Pulmonary artery endothelial cell (primary cell): Measurements from ENCODE around the gene TMSB4X. TPM values are rescaled to one million over a fixed set of nuclear protein-coding genes. Genes with fewer than 3 reads are reported as not detected.
"Not testable (repeated sequence)": the region's sequence is repeated elsewhere in the genome, so short reads cannot be mapped to it uniquely, and the experiment has no call there.

Source experiments
- DNase-seq: peaks from one replicate; pipeline ENCODE4 v3.0.0-alpha.2; 2011; ENCODE audit warnings: low read depth, low spot score
- total RNA-seq: library from RNA; depleted of rRNA; stranded (reverse); fragments of >200 nt; gene quantifications from 2 replicates; pipeline ENCODE4 v1.2.3, GENCODE V29; 2014

The TMSB4X gene
- total RNA-seq, 1 donor from 2014 or later: 23,950 TPM

DNA sequence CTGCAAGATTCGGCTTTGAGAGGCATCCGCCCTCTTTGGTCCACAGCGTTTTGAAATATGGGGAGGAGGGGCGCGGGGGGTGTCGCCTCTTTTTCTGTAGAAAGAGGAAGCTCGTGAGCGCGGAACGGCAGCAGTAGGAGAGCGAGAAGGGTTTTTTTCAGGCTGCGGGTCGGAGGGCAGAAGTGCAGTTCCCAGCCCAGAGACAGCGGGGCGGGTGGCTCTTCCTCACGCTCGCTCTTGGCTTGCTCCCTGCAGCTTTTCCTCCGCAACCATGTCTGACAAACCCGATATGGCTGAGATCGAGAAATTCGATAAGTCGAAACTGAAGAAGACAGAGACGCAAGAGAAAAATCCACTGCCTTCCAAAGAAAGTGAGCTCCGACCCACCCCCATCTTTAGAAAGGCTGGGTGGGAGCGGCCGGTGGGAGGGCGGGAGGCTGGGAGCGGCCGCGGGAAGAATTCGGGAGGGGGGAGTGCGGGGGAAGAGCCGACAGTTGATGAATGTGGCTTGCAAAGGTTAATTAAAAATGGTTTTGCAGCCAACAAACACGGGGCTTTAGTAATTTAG is 1.2 kb downstream of the TMSB4X start:
- no peak for DNase-seq

DNA sequence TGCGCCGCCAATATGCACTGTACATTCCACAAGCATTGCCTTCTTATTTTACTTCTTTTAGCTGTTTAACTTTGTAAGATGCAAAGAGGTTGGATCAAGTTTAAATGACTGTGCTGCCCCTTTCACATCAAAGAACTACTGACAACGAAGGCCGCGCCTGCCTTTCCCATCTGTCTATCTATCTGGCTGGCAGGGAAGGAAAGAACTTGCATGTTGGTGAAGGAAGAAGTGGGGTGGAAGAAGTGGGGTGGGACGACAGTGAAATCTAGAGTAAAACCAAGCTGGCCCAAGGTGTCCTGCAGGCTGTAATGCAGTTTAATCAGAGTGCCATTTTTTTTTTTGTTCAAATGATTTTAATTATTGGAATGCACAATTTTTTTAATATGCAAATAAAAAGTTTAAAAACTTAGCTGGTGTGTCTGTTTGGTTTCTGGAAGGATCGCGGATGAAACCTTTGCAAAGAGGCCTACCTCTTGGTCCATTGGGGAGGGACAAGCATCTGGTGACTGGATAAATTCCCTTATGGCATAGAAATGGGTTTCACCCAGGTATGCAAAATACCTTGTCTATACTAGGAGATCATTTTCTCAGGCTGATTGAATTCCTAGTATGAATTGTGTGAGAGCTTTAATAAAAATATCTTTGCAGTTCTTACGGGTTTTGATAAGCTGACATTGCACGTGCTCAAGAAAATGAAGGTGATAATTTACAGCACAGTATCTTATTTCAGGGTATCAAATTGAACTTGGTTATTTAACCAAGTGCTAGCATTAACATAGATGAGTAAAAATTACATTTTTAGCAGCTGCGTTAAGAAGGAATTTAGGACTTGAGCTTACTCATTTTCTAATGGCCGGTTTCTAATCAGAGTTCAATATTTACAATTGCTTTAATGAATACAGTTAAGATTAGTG is 2.2 kb downstream of the TMSB4X start:
- not testable (repeated sequence) for DNase-seq

DNA sequence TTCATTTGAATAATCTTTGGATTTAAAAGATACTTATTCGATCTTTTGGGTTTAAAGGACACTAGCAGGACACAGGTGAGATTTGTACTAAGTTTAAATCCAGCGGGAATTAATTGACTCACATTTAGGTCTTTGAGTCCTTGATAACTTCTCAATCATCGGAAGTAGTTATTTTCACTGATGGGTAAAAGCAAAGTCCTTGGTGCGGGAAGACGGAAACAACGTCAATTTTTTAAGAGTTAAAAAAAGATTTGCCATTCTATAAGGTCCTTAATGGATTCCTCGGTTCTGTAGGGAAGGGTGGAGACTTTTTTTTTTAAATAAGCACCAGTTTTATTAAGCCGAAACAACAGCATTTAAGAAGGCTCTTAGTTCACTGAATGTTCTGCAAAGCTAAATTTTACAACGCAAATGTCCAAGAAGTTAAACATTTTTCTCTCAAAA is 2.9 kb downstream of the TMSB4X start:
- no peak for DNase-seq

DNA sequence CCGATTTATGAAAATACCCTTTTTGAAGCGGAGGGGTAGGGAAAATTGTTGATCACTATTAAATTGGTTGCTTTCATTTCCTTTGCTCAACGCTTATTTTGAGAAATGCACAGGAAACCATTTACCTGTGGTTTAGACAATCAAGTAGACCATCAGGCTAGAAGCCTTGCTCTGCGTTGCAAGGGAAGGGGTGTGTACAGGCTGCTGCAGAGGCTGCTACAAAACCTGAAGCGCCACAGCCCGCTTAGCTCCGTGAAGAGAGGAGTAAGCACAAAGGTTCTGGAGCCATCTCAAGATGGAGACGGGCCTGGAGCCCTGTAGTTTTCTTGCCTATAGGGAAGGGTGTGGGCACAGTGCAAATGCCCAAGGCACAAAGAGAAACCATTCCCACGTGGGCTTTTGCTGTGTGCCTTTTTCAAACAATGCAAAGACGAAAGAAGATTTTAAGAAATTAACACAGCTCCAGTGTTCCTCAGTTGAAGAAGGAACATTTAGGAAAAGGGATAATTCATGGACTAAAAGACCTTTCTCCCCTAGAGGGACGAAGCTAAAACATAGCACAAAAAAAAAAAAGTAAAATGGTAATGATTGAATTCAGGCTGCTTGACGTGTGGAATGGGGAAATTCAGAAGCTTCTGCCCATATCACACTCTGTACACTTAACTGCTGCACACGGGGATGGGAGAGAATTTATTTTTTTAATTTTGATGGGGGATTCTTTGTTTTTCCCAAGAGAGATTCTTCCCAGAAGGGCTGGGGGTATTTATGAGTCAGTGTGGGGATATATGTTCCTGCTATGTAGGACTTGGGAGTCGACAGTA is 3.5 kb downstream of the TMSB4X start:
- peak; percentile 69 for DNase-seq

DNA sequence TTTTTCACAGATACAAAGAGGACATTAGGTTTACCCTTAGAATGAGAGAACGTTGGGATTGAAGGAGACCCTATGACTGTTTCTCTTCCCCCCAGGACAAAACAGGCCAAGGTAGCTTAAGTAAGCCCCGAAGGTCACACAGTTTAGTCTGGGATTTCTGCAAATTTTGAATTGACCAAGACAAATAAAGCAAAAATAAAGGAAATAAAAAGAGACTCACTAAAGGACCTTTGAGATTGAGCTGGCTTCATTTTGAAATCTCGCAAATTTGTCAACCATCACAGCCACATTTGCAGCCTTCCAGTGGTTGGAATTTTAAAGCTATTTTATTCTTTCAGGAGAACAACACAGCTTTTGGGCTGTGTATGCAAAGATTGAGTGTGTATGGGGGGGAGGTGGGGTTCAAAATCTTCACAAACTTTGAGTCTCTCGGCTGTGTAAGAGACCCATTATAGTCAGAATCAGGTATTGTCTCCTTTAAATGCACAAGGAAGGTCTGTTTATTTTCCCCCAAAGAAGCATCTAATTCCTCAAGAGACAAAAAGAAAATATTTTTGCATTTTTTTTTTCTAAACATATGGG is 4.2 kb downstream of the TMSB4X start:
- no peak for DNase-seq

DNA sequence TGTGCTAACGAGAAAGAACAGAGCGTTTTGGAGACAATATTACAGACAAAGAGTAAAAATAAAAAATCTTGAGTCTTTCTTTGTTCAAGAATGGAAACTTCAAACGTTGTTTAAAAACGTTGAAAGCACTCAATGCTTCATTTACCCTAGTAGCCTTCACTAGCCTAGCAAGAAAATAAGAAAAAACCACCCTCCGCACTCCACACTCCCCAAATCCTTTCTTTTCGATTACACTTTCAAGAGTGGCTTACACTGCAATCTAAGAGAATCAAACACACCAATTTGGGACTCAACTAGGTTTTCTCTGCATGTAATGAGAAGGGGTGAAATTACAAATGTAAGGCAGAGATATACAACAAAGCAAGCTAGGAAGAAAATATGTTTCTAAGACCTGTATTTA is 4.7 kb downstream of the TMSB4X start:
- DNase-seq: no peak

DNA sequence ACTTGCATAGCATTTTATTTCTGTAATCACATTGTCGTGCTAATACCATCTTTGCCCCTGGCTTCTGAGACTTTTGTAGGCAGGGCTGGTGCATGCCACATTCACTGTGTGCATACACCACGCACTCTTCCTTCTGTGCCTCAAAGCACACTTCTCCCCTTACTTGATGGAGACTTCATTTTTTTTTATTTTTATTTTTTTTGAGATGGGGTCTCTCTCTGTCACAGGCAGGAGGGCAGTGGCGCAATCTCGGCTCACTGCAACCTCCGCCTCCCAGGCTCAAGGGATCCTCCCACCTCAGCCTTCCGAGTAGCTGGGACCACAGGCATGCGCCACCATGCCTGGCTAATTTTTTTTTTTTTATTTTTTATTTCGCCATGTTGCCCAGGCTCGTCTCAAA is 5.1 kb downstream of the TMSB4X start:
- not testable (repeated sequence) for DNase-seq

DNA sequence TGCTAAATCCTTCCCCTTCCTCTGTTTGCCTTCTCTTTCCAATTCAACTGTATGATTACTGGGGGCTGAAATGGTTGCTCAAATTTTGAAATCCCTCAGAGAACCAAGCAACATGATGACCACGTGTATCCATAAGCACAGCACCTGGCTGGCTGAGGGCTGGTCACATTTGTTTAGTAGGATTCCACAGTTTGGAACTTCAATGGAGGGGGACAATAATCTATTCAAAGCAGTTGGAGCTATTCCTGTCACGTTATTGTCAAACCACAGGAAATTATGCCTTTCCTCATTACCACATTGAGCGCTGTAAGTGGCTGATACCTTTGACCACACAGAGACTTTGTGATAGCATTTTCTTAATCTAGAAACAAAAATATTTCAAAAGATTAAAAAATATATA is 7.0 kb downstream of the TMSB4X start:
- DNase-seq: no peak

DNA sequence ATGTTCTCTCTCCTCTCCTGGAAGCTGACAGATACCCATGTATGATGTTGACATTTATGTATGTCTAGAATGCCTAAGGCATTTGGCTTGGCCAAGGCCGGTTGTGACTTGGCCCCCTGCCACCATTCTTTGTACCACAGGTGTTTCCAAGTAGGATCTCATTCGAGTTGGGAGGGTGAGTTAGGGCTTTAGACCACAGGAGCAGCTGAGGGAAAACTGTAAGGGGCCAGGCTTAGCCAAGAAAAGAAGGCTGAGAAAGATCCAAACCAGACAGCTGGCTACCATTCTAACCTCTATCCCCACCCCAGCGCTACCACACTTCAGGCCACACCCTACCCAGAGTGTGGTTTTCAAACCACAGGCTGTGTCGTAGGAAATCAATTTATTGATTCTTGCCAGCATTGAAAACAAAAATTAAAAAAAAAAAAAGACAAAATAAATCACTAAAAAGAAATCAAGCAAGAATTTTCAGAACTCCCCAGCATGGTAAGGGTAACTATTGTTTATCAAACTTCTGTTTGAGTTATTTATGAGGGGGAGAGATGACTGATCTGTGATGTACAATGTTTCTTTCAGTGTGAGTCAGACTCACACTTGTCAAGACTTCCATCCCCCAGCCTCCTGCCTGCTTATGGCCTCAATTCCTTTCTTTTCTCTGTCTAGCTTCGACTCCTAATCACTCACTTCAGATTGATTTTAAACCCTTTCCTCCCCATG is 9.9 kb downstream of the TMSB4X start:
- DNase-seq: peak; percentile 72

DNA sequence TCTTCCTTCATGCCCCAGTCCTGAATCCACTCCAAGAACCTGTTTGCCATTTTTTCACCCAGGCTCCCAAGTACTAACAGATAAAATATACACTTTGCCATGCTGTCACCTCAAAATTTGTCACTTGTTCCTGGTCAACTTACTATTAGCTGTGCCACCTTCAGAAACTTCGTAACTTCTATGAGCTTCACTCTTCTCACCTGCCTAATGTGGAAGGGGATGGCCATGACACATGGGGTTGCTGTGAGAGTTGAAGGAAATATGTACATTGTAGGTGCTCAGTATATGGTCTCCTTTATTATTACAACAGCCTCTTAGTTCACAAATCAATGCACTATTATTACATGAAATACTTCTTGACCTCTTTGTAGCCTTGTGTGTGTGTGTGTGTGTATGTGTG is 10.4 kb downstream of the TMSB4X start:
- no peak for DNase-seq

DNA sequence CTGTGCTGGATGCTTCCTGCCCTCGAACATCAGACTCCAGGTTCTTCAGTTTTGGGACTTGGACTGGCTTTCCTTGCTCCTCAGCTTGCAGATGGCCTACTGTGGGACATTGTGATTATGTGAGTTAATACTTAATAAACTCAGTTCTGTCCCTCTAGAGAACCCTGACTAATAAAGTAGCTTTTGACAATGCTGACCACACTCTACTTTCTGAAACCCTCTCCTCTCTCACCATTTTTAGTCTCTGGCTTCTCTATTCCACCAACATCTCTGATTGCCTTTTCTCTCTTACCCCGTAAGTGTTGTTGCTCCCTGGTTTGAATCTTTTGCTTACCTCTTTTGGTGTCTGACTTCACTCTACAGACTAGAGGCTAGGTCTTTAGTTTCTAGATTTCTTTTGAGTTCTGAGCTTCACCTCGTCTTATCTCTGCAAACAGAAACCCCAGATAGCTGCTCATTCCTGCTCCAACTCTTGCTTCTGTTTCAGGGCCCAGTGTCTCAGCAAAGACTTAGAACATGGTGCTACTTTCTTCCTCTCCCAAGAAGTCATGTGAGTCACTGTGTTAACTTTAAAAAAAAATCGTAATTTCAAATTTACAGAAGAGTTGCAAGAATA is 11.4 kb downstream of the TMSB4X start:
- no peak for DNase-seq

DNA sequence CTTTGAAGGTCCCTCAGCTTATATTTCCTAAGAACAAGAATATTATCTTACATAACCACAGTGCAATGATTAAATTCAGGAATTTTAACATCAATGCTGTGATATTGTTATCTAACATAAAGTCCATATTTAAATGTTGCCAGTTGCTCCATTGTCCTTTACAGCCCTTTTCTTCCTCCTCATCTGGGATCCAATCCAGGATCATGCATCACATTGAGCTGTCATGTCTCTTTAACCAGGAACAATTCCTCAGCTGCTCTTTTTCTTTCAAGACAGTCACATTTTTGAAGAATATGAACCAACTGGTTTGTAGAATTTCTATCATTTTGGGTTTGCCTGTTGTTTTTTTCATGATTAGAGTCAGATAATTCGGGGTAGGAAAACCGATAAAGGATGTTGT is 12.0 kb downstream of the TMSB4X start:
- DNase-seq: no peak

DNA sequence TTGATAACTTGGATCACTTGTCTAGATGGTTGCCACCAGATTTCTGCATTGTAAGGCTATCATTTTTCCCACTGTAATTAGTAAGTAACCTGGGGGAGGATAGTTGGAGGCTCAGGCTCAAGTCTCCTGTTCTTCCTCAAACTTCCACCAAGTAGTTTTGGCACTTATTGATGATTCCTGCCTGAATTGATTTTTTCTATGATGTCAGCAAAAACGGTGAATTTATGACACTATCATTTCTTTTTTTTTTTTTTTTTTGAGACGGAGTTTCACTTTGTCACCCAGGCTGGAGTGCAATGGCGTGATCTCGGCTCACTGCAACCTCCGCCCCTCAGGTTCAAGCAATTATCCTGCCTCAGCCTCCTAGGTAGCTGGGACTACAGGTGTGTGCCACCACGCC is 12.4 kb downstream of the TMSB4X start:
- DNase-seq: no peak

DNA sequence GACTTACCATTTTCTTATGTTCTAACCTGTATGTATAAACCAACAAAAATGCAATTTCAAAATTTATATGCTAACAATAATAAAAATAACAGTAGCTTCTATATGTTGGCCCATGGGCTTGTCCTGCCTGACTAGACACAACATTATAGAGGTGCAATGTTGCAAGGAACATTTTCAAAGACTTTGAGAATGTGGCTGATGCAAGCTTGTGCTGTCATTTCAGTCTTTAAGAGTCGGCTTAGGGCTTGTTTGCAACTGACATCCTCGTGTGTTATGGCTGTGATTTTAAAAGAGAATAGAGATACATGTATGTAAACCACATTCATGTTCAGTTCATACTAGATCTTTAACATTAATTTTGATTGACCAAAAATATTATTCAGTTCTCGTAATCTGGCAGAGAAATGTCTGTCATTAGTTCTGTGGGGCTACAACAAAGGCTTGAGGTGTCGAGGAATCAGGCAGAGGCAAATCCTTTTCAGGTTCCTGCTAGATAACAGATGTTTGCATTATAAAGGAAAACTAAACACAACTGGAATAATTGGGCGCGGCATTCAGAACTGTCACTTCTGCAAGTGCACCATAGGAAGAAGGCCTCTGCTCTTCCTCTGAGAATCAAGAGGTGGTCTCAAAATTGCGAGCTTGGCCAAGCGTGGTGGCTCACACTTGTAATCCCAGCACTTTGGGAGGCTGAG is 13.1 kb downstream of the TMSB4X start:
- no peak for DNase-seq

DNA sequence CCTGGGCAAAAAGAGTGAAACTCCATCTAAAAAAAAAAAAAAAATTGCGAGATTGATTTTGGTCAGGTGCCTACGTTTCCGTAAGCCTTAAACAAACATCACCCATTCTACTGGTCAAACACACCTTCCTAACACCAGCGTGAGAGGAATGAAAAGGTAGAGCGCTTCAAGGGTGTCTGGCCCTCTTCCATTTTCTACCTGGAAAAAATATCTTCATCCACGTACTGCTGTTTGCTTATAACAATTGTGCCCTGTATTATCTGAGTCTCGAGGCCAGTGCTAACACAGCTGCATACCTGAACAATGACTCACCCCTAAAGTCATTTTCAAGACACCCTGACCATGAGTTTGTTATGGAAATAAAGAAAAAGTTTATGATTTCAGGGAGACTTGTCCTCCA is 13.9 kb downstream of the TMSB4X start:
- no peak for DNase-seq

DNA sequence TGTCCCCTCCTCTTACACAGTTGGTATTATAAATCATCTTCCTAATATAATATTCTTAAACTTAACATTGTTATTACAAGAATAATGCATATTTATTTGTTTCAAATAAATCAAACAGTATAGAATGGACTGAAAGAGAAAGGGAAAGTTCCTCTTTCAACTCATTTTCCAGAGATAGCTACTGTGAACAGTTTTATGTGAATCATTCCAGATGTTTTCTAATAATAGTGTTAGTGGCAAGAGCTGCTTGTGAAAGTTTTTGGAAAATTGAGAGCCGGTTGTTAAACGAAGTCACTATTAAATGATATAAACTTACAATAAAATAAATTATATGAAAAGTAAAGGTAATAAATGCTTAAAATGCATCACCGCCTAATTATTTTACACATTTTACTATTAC is 14.6 kb downstream of the TMSB4X start:
- no peak for DNase-seq

DNA sequence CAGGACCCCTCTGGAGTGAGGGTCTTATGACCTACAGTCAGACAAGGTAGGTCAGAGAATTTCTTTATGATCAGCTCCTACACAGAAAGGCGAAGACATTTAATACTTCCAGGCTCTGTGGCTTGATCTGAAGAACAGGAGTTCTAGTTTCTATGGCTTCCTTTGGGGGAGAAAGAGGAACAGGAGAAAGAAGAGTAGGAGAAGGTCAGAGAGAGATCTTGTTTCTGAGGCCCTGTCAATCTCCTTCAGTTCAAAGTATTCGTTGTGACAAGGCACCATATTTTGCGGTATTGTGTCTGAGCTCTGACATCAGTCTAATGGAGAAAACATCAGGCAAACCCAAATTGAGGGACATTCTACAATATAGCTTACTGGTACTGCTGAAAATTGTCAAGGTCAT is 16.7 kb downstream of the TMSB4X start:
- DNase-seq: no peak

DNA sequence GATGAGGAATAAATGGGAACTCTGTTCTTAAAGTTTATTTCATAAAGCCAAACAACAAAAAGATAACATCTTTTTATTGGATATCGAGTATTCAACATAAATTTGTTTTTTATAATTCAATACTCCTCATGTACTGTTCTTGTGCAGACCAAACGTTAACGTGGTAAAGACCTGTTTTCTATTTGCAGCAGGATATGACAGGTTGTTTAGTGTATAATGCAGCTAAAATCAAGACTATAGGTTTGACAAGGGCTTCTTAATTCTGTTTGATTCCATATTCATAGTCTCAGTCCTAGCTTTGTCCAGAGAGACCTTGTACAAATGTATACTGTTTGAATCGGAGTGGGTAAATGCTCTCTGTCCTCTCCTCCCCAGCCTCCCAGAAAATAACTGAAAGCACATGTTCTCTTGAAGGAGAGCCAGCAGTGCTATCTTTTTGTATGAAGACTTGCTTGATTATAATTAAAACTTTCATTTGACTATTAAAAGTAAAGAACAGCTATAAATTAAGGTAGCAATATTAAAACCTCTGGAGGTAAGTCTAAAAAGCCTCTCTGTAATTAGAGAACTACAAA is 17.7 kb downstream of the TMSB4X start:
- DNase-seq: no peak

DNA sequence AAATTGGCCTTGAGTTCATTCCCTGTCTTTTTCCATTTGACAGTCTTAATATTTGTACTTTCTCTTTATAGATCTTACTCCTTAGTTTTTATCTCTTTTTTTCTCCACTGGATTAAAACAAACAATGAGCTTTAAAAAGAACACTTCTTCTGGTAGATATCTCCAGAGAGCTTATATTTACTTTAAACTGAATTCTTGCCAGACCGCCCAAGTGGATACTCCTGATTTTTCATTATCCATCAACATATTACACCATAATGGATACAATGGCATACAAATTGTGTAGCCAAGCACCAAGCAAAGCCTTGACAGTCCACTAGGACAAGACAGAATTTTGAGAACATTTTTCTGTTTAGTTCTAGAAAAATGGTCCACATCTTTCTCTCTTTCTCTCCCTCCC is 18.9 kb downstream of the TMSB4X start:
- DNase-seq: no peak

DNA sequence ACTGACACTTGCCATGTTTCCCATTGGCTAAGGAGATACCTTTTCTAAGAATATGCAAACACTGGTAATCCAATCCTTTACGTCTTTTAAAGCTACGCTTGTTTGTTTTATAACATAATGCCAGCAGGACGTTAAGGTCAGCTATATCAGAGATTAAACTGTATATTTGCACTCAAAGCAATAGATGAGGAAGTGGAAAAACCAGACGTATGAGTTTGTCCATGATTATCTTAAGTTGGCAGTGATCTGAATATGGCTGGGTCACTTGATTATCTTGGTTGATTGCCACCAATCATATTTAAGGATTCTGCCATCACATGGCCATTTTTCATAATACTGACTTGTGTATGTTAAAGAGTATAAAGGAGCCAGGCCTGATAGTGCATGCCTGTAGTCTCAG is 19.4 kb downstream of the TMSB4X start:
- DNase-seq: no peak
